ENCODE data around the gene TRAF3IP3. TPM values are rescaled to one million over a fixed set of nuclear protein-coding genes. Genes with fewer than 3 reads are reported as not detected.
"Not testable (repeated sequence)": the region's sequence is repeated elsewhere in the genome, so short reads cannot be mapped to it uniquely, and the experiment has no call there.

Gene TRAF3IP3
- total and polyA plus RNA-seq, 2 experiments from 2014 or later = 0.99 to 1.3 TPM

DNA sequence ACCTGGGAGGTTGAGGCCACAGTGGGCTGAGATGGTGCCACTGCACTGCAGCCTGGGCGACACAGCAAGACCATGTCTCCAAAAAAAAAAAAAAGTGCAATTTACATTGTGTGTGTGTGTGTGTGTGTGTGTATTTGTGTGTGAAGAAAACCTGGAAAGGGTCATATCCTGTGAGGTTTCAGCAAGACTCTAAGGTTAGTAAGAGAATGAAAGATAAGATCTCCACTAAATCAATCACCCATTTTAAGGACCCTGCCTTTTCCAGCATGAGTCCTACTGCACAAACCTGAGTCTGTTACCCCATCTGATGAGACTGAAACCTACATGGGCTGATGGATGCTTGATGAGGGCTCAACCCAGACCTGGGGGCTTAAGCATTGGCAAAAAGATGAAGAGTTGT lies 33.4 kb downstream of the TRAF3IP3 start:
- Histone ChIP-seq H3K4me1 (ENCODE audit: low read depth) (peaks cover 3% of the 10 kb centered on the region), H3K9me3 (ENCODE audit: low read depth) (no peaks in the 10 kb centered on the region), H3K4me3 (no peak overlapping the region), H3K27ac (no peak overlapping the region), H3K36me3 (no peaks in the 10 kb centered on the region), H3K27me3 (peaks cover 65% of the 10 kb centered on the region)
- no peak for DNase-seq (ENCODE audit: low read depth in 1 of 2, low spot score in 1 of 2)
- TF ChIP-seq, protein P1, sequence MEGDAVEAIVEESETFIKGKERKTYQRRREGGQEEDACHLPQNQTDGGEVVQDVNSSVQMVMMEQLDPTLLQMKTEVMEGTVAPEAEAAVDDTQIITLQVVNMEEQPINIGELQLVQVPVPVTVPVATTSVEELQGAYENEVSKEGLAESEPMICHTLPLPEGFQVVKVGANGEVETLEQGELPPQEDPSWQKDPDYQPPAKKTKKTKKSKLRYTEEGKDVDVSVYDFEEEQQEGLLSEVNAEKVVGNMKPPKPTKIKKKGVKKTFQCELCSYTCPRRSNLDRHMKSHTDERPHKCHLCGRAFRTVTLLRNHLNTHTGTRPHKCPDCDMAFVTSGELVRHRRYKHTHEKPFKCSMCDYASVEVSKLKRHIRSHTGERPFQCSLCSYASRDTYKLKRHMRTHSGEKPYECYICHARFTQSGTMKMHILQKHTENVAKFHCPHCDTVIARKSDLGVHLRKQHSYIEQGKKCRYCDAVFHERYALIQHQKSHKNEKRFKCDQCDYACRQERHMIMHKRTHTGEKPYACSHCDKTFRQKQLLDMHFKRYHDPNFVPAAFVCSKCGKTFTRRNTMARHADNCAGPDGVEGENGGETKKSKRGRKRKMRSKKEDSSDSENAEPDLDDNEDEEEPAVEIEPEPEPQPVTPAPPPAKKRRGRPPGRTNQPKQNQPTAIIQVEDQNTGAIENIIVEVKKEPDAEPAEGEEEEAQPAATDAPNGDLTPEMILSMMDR (IDR thresholded peaks at IDR 0.05; ENCODE audit: low read depth, low read length) = no peak

DNA sequence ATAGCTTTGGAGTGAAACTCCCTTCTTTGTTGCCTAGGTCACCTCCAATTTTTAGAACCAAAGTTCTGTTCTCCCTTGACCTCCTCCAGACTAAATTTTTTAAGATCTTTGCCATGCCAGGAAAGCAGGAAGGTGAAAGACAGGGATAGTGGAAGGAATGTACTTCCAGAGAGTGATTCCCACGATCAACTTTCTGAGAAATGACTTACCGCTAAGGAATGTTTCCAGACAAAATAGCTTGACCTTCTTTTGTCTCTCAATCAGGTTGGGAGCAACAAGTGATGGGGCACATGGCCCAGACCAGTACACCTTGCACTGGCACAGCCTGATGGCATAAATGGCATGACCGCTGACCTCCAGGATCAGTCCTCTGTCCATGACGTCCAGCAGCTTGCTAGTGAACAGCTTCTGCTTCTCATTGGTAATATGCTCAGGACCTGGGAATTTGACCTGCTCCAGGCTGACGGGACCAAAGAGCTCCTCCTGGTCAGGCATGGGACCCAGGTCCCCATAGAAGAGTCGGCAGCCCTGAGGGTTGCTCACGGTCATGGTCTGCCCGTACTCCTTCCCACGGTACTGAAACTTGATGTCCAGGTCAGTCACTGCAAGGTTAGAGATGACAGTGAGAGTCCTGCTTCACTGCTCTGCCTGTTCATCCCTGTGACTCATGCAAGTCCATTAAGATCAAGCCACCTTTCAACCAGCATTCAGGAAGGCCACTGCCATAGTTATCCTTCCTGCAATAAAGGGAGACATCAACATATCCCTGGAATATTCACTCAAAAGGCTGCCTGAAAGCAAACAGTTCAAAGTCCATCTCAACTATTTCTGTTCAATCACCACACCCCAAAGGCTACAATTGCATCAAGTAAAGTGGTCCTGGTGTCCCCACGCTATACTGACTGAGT lies 34.7 kb downstream of the TRAF3IP3 start:
- Histone ChIP-seq H3K27ac (no peak overlapping the region), H3K27me3 (peaks cover 64% of the 10 kb centered on the region), H3K36me3 (no peaks in the 10 kb centered on the region), H3K4me3 (no peak overlapping the region), H3K4me1 (ENCODE audit: low read depth) (no peaks in the 10 kb centered on the region), H3K9me3 (ENCODE audit: low read depth) (no peaks in the 10 kb centered on the region)
- DNase-seq (ENCODE audit: low read depth in 1 of 2, low spot score in 1 of 2) = no peak
- TF ChIP-seq, protein P1 (IDR thresholded peaks at IDR 0.05; ENCODE audit: low read depth, low read length) = no peak

DNA sequence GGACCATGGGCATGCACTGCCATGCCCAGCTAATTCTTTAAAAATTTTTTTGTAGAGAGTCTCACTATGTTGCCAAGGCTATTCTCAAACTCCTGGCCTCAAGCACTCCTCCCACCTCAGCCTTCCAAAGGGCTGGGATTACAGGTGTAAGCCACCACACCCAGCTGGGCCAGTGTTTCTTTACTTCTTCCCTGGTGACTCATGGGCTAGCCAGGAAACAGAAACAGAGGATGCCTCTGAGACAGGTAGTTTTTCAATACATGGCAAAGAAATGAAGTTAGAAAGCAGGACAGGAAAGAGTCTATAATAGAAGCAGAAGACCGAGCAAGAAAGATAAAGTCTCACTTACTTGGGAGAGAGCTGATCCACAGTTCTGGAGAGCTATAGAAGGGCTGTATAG lies 36.1 kb downstream of the TRAF3IP3 start:
- TF ChIP-seq, protein P1 (IDR thresholded peaks at IDR 0.05; ENCODE audit: low read depth, low read length) = no peak
- Histone ChIP-seq H3K27me3 (peaks cover 50% of the 10 kb centered on the region), H3K9me3 (ENCODE audit: low read depth) (no peaks in the 10 kb centered on the region), H3K27ac (no peak overlapping the region), H3K4me1 (ENCODE audit: low read depth) (peaks cover 11% of the 10 kb centered on the region), H3K36me3 (no peaks in the 10 kb centered on the region), H3K4me3 (no peak overlapping the region)
- no peak for DNase-seq (ENCODE audit: low read depth in 1 of 2, low spot score in 1 of 2)

DNA sequence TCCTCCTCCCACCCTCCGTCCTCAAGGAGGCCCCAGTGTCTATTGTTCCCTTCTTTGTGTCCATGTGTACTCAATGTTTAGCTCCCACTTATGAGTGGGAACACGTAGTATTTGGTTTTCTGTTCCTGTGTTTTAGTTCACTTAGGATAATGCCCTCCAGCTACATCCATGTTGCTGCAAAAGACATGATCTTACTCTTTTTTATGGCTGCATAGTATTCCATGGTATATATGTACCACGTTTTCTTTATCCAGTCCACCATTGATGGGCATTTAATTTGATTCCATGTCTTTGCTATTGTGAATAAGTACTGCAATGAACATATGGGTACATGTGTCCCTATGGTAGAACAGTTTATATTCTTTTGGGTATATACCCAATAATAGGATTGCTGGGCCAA lies 37.9 kb downstream of the TRAF3IP3 start:
- peaks cover 11% of the 10 kb centered on the region for H3K4me1 ChIP-seq (ENCODE audit: low read depth)
- H3K9me3 ChIP-seq (ENCODE audit: low read depth); H3K36me3 ChIP-seq; H3K27ac ChIP-seq; H3K4me3 ChIP-seq; DNase-seq (ENCODE audit: low read depth in 1 of 2, low spot score in 1 of 2): not testable (repeated sequence)
- H3K27me3 ChIP-seq = peaks cover 32% of the 10 kb centered on the region

DNA sequence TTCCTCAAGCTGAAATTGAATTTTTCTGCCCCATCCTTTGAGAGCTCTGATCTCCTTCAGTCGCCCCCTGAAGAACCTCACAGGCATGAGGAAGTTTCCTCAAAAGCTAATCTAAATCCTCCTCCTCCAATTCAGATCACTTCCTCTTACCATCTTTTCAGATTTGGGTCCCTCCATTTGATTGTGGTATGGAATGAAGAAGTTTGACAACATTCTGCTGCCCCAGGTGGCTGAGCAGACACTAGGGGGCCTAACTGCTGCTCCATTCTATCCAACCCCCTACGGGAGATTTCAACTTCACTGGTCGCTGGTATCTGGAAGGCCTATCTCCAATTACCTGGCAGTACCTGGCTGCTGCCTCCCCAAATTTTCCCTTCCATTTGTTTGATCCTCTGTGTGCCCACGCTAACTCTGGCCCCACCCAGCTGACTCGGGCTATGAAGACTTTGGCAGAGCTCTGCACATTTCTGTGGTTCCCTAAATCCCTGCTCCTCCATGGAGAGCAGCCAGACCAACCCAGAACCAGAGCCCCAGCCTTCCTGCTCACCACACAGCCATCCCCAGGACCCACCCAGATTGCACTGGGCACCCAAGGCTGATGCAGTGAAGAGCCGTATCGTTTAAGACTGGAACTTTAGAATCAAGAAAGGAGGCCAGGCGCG lies 42.3 kb downstream of the TRAF3IP3 start:
- peaks cover 11% of the 10 kb centered on the region for H3K4me1 ChIP-seq (ENCODE audit: low read depth)
- no peak overlapping the region for H3K4me3 ChIP-seq
- no peaks in the 10 kb centered on the region for H3K9me3 ChIP-seq (ENCODE audit: low read depth)
- no peak overlapping the region for H3K27ac ChIP-seq
- no peak for DNase-seq (ENCODE audit: low read depth in 1 of 2, low spot score in 1 of 2)
- peaks cover 11% of the 10 kb centered on the region for H3K27me3 ChIP-seq
- no peaks in the 10 kb centered on the region for H3K36me3 ChIP-seq
- TF ChIP-seq, protein P1 (IDR thresholded peaks at IDR 0.05; ENCODE audit: low read depth, low read length) = no peak
